ENCODE measurements around the gene COPS3. TPM values are rescaled to one million over a fixed set of nuclear protein-coding genes. Genes with fewer than 3 reads are reported as not detected.

Gene COPS3
- total RNA-seq, 1 experiment from 2014 or later = 87.6 TPM

GRCh38 chr17:17243163-17243562, 37.9 kb downstream of the COPS3 start:
- peaks cover 17% of the 10 kb centered on the region for H3F3A ChIP-seq (ENCODE audit: insufficient read depth, low read depth)
- no peak overlapping the region for H3K4me2 ChIP-seq
- no peaks in the 10 kb centered on the region for H3K9me3 ChIP-seq (ENCODE audit: insufficient read depth, low read depth)
- H4K20me1 ChIP-seq (ENCODE audit: insufficient read depth) = 0 out of 2 replicates have a peak, but pooled peaks cover 7% of the 10 kb centered on the region
- no peak overlapping the region for H3K27ac ChIP-seq
- no peak overlapping the region for H2AFZ ChIP-seq
- ChIA-PET CTCF (interaction anchor here (0.7 kb wide), 1 partner anchor 149 kb away, joined by 3 read pairs; no protein-coding TSS in a partner anchor), POLR2A (ENCODE audit: unreplicated experiment) (no interaction called here)
- H3K4me1 ChIP-seq (replicated peaks; ENCODE audit: insufficient read depth) = peaks cover 6% of the 10 kb centered on the region; the same call in 1 of the 2 replicates
- H3K79me2 ChIP-seq (ENCODE audit: low read depth) = no peaks in the 10 kb centered on the region
- no peak overlapping the region for H3K4me3 ChIP-seq
- no peaks in the 10 kb centered on the region for H3K9me2 ChIP-seq (ENCODE audit: insufficient read depth)
- DNase-seq = no peak
- TF ChIP-seq EZH2 (IDR thresholded peaks at IDR 0.05; ENCODE audit: low read depth) (no peak), CTCF (conservative IDR thresholded peaks at IDR 0.05) (no peak)
- peaks cover 22% of the 10 kb centered on the region; the same call in 1 of the 2 replicates for H3K36me3 ChIP-seq (ENCODE audit: low read depth)
- no peaks in the 10 kb centered on the region for H3K27me3 ChIP-seq (ENCODE audit: insufficient read depth, low read depth)
- no TSS peak for BruUV-seq (replicated peaks)
- intact Hi-C loops (cut with micrococcal nuclease; ENCODE audit: unreplicated experiment) = no loop called here

DNA sequence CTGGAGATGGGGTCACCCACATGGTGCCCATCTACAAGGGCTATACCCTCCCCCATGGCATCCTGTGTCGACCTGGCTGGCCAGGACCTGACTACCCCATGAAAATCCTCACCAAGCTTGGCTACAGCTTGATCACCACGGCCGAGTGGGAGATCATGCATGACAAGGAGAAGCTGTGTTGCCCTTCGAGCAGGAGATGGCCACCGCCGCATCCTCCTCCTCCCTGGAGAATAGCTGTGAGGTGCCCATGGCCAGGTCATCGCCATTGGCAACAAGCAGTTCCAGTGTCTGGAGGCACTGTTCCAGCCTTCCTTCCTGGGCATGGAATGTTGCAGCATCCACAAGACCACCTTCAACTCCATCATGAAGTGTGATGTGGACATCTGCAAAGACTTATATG, 38.8 kb downstream of the COPS3 start:
- Histone ChIP-seq H3K9me3 (ENCODE audit: insufficient read depth, low read depth) (no peaks in the 10 kb centered on the region), H4K20me1 (ENCODE audit: insufficient read depth) (0 out of 2 replicates have a peak, but pooled peaks cover 7% of the 10 kb centered on the region), H3K79me2 (ENCODE audit: low read depth) (no peaks in the 10 kb centered on the region), H3K4me2 (no peak overlapping the region), H3K4me3 (no peak overlapping the region), H3K9me2 (ENCODE audit: insufficient read depth) (no peaks in the 10 kb centered on the region), H2AFZ (no peak overlapping the region), H3K4me1 (replicated peaks; ENCODE audit: insufficient read depth) (peaks cover 8% of the 10 kb centered on the region; the same call in 1 of the 2 replicates), H3K27ac (no peak overlapping the region), H3F3A (ENCODE audit: insufficient read depth, low read depth) (peaks cover 16% of the 10 kb centered on the region), H3K36me3 (ENCODE audit: low read depth) (peaks cover 15% of the 10 kb centered on the region; the same call in 1 of the 2 replicates), H3K27me3 (ENCODE audit: insufficient read depth, low read depth) (no peaks in the 10 kb centered on the region)
- DNase-seq = no peak
- intact Hi-C loops (cut with micrococcal nuclease; ENCODE audit: unreplicated experiment) = no loop called here
- BruUV-seq (replicated peaks) = no TSS peak
- ChIA-PET CTCF (interaction anchor here (0.5 to 0.7 kb wide), 2 partner anchors 15 to 148 kb away, joined by 3 to 6 read pairs; no protein-coding TSS in a partner anchor), POLR2A (ENCODE audit: unreplicated experiment) (no interaction called here)
- TF ChIP-seq CTCF (conservative IDR thresholded peaks at IDR 0.05) (no peak), EZH2 (IDR thresholded peaks at IDR 0.05; ENCODE audit: low read depth) (no peak)

GRCh38 chr17:17241656-17242055, 39.4 kb downstream of the COPS3 start:
- Histone ChIP-seq H3K4me3 (no peak overlapping the region), H3K9me2 (ENCODE audit: insufficient read depth) (no peaks in the 10 kb centered on the region), H3K4me2 (no peak overlapping the region), H3K27ac (no peak overlapping the region), H3K9me3 (ENCODE audit: insufficient read depth, low read depth) (no peaks in the 10 kb centered on the region), H3K27me3 (ENCODE audit: insufficient read depth, low read depth) (no peaks in the 10 kb centered on the region), H3K79me2 (ENCODE audit: low read depth) (peaks cover 4% of the 10 kb centered on the region), H4K20me1 (ENCODE audit: insufficient read depth) (0 out of 2 replicates have a peak, but pooled peaks cover 6% of the 10 kb centered on the region), H3K36me3 (ENCODE audit: low read depth) (peaks cover 9% of the 10 kb centered on the region; the same call in 1 of the 2 replicates), H3K4me1 (replicated peaks; ENCODE audit: insufficient read depth) (peaks cover 8% of the 10 kb centered on the region; the same call in 1 of the 2 replicates), H2AFZ (no peak overlapping the region), H3F3A (ENCODE audit: insufficient read depth, low read depth) (peaks cover 10% of the 10 kb centered on the region)
- no peak for DNase-seq
- no TSS peak for BruUV-seq (replicated peaks)
- POLR2A ChIA-PET (ENCODE audit: unreplicated experiment) = no interaction called here
- TF ChIP-seq CTCF (conservative IDR thresholded peaks at IDR 0.05) = no peak
- TF ChIP-seq EZH2 (IDR thresholded peaks at IDR 0.05; ENCODE audit: low read depth) = no peak
- CTCF ChIA-PET = interaction anchor here (0.5 kb wide), 1 partner anchor 15 kb away, joined by 6 read pairs; no protein-coding TSS in a partner anchor
- intact Hi-C loops (cut with micrococcal nuclease; ENCODE audit: unreplicated experiment) = no loop called here
